Adipose tissue (tissue), 3 donors: ENCODE data around the gene DNAH12. TPM values are rescaled to one million over a fixed set of nuclear protein-coding genes. Genes with fewer than 3 reads are reported as not detected.
"Not testable (repeated sequence)": the region's sequence is repeated elsewhere in the genome, so short reads cannot be mapped to it uniquely, and the experiment has no call there.

ENCODE experiments used
- H3K27ac ChIP-seq: one replicate; pipeline ENCODE4 v1.5.1; 2013; ENCODE audit warnings: low read depth, low read length
- WGBS, 3 donors: extraction: QIAGEN DNeasy Blood & Tissue Kit; methylation state at CpG; one replicate each; pipeline ENCODE4 v1.1.7; 2013; 5-methylcytosine and 5-hydroxymethylcytosine counted together
- polyA plus RNA-seq, 3 donors: library from polyadenylated mRNA; stranded (reverse); fragments of 200-250 nt; gene quantifications; one replicate each; pipeline ENCODE4 v1.2.3, GENCODE V29; 2013
- donor health status: healthy with polysubstance abuse.
- donor health status: Bipolar disorder and iron deficiency.
- donor health status: healthy.

Gene DNAH12
- polyA plus RNA-seq, 3 donors = under 0.01 to 0.22 (median 0.03) TPM

DNA sequence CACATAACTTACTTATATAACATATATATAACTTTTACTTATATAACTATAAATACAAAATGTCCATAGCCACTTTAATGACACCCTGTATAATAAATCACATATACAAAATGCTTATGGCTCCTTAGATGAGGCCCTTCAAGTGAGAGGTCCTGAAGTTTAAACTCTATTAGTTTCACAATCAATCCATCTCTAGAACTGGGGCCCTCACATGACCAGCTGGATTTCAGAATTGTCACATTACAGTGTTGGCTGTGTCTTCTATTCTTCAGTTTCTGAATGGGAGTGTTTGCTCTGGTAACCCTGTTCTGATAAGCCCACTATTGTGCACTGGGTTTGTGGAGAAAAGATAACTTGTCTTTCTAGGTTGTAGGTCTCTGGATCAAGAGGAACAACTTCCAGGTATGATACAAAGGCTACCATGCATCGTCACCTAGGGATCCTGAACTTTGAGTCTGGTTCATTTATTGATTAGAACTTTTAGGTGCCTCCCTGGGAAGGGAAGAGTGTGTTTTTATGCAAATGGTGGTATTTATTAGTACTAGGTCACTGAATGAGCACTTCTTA, 107.9 kb downstream of the DNAH12 start:
- WGBS, 3 donors = 92 to 95% (median 94%) methylated on average over 1 of the region's 1 CpG
- no peak overlapping the region for H3K27ac ChIP-seq

- 34 to 52% (median 46%) methylated on average over 4 of the region's 4 CpGs for WGBS, 3 donors
- no peak overlapping the region for H3K27ac ChIP-seq
These were observed 110.1 kb downstream of the DNAH12 start for GRCh38 chr3:57434041-57434440.

GRCh38 chr3:57423335-57423734, 120.8 kb downstream of the DNAH12 start:
- 60 to 94% (median 78%) methylated on average over 3 of the region's 3 CpGs for WGBS, 3 donors
- no peak overlapping the region for H3K27ac ChIP-seq

- no peak overlapping the region for H3K27ac ChIP-seq
- 62 to 90% (median 90%) methylated on average over 5 of the region's 5 CpGs for WGBS, 3 donors
These were observed 122.8 kb downstream of the DNAH12 start for GRCh38 chr3:57421336-57421735.

GRCh38 chr3:57420001-57420400, 124.1 kb downstream of the DNAH12 start:
- 72 to 81% (median 77%) methylated on average over 2 of the region's 2 CpGs for WGBS, 3 donors

GRCh38 chr3:57411715-57412114, 132.4 kb downstream of the DNAH12 start:
- WGBS, 3 donors = 88 to 91% (median 90%) methylated on average over 1 of the region's 1 CpG

More at GRCh38 chr3:57420001-57420400, 124.1 kb downstream of the DNAH12 start:
- H3K27ac ChIP-seq = no peak overlapping the region

GRCh38 chr3:57409471-57409870, 134.7 kb downstream of the DNAH12 start:
- 65 to 83% (median 74%) methylated on average over 2 of the region's 2 CpGs for WGBS, 3 donors
- H3K27ac ChIP-seq = no peak overlapping the region

More at GRCh38 chr3:57411715-57412114, 132.4 kb downstream of the DNAH12 start:
- no peak overlapping the region for H3K27ac ChIP-seq

GRCh38 chr3:57402675-57403074, 141.5 kb downstream of the DNAH12 start:
- H3K27ac ChIP-seq = no peak overlapping the region
- WGBS, 3 donors = 78 to 89% (median 88%) methylated on average over 5 of the region's 5 CpGs

DNA sequence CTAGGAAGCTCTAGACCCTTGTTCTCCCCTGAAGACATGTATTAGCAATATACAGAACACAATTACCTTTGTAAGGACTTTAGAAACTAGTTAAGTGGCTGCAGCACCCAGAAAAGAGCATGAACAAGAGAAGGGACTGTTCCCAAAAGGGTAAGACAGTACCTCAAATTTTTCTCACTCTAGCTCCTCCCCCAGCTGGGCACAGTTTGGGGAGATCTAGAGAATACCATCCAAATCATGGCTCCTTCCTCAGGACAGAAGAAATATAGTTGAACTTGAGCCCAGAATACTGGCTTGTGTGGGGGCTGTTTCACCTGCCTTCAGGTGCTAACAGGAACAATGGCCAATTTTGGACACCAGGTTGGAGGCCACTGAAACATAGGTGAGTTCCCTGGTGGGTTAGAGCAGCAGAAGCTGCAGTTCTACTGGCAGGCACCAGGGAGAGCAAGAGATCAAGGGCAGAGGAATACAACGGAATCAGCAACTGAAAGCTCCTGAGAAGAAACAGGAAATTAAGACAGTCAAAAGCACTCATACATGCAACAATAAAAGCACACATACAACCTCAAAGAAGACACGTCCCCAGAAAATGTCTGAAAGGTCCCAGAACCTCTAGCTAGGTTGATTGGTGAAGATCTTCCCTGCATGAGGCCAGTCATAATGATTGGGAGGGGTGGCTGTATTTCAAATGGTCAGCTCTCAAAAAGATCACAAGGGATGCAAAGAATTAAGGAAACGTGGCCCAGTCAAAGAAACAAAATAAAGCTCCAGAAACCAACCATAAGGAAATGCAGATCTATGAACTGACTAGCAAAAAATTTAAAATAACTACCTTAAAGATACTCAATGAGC, 146.7 kb downstream of the DNAH12 start:
- no peak overlapping the region for H3K27ac ChIP-seq
- WGBS, 3 donors = 8 to 23% (median 18%) methylated on average over 3 of the region's 3 CpGs

DNA sequence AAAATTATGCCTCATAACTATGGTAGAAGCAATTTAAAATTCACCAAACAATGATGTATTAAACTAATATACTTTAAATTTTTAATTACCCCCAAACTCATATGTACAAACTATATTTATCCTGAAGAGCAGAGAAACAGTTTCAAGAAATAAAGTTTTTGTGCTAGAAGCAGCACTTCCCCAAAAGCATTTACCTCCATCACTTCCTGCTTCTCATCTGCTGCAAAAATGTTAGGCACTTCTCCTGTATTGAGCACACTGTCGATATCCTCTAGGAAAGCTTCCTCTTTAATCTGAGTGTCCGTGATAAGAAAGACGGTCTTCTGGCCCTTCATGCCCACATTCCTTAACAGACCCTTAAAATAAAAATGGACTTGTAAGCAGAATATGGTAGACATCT, 150.2 kb downstream of the DNAH12 start:
- H3K27ac ChIP-seq = no peak overlapping the region
- 23 to 62% (median 32%) methylated on average over 3 of the region's 3 CpGs for WGBS, 3 donors

GRCh38 chr3:57391767-57392166, 152.4 kb downstream of the DNAH12 start:
- no peak overlapping the region for H3K27ac ChIP-seq
- 70 to 87% (median 86%) methylated on average over 5 of the region's 5 CpGs for WGBS, 3 donors

DNA sequence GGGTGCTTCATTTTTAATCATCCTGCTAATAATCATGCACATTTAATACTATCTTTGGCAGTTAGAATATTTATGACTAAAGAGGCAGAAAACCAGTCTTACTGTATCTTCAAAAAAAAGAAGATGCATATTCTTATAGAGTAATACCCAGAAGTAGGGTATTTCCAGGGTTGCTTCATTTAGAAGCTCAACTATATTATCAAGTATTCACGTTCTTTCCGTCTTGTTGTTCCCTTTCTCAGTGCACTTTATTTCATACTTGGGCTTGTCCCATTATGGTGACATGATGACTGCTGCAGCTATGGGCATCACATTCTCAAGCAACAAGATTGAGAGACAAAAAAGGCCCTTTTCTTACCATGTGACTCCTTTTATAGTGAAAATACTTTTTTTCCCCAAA, 154.9 kb downstream of the DNAH12 start:
- 84 to 89% (median 85%) methylated on average over 2 of the region's 2 CpGs for WGBS, 3 donors
- H3K27ac ChIP-seq = no peak overlapping the region

DNA sequence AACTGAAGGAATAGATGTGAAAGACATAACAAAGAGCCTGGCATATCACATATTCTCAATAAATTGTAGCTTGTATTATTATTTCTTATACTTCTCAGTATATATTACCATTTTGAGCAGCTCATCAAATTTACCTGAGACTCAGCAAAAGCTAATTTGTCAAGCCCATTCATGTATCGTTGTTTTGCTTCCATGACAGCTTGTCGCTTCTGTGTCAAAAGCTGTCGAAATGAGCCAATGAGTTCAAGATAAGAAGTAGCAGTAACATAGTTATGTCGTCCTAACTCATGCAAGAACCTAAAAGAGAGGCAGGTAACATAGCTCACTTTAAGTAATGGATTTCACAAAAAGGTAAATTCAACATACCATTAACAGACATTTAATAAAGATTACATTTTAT, 157.8 kb downstream of the DNAH12 start:
- WGBS, 3 donors = 79 to 90% (median 87%) methylated on average over 4 of the region's 4 CpGs

GRCh38 chr3:57385498-57385897, 158.6 kb downstream of the DNAH12 start:
- H3K27ac ChIP-seq = no peak overlapping the region
- 53 to 91% (median 87%) methylated on average over 5 of the region's 5 CpGs for WGBS, 3 donors

More for the DNA sequence above, 157.8 kb downstream of the DNAH12 start:
- H3K27ac ChIP-seq = no peak overlapping the region

- 86 to 95% (median 94%) methylated on average over 2 of the region's 2 CpGs for WGBS, 3 donors
- no peak overlapping the region for H3K27ac ChIP-seq
These were observed 160.3 kb downstream of the DNAH12 start for GRCh38 chr3:57383838-57384237.

- no peak overlapping the region for H3K27ac ChIP-seq
- 31 to 63% (median 39%) methylated on average over 2 of the region's 2 CpGs for WGBS, 3 donors
These were observed 160.7 kb downstream of the DNAH12 start for GRCh38 chr3:57383406-57383805.

GRCh38 chr3:57382933-57383332, 161.2 kb downstream of the DNAH12 start:
- no peak overlapping the region for H3K27ac ChIP-seq
- WGBS, 3 donors = 29 to 74% (median 37%) methylated on average over 2 of the region's 2 CpGs

DNA sequence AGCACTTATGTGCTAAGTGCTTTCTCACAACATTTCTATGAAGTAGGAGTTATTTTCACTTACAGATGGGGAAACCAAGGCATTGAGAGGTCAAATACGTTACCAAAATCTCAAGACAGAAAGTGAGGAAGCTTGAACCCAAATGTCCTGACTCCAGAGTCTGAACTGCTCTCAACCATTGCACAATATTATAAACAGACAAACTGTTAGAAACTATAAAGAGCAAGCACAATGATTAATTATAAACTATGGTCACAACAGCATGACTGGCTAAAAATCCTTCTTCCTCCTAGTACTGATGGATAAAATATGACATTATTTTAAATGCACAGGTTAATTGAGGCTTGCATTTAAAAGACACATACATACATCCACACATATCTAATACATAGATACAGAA, 173.8 kb downstream of the DNAH12 start:
- WGBS, 3 donors = 30 to 66% (median 39%) methylated on average over 1 of the region's 1 CpG
- no peak overlapping the region for H3K27ac ChIP-seq

DNA sequence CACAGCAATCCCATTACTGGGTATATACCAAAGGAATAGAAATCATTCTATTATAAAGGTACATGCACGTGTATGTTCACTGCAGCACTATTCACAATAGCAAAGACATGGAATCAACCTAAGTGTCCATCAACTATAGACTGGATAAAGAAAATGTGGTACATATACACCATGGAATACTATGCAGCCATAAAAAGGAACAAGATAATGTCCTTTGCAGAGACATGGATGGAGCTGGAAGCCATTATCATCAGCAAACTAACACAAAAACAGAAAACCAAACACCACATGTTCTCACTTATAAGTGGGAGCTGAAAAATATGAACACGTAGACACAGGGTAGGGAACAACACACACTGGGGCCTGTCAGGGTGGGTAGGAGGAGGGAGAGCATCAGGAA, 179.1 kb downstream of the DNAH12 start:
- H3K27ac ChIP-seq = not testable (repeated sequence)
- WGBS, 3 donors = 88 to 97% (median 90%) methylated on average over 2 of the region's 2 CpGs

- 90 to 93% (median 91%) methylated on average over 1 of the region's 1 CpG for WGBS, 3 donors
These were observed 187.9 kb downstream of the DNAH12 start for GRCh38 chr3:57356275-57356674.

More at GRCh38 chr3:57356275-57356674, 187.9 kb downstream of the DNAH12 start:
- H3K27ac ChIP-seq = not testable (repeated sequence)
